HG02798 (cell line): ENCODE measurements around the gene MED22.
A peak's percentile ranks its signal among the peaks of the same experiment; 100 is the strongest.
"Not testable (repeated sequence)": the region's sequence is repeated elsewhere in the genome, so short reads cannot be mapped to it uniquely, and the experiment has no call there.

Experiments used
- ATAC-seq: cut with Tn5 transposase; IDR thresholded peaks from one replicate; pipeline ENCODE4 v1.9.1; 2021; ENCODE audit warnings: mild to moderate bottlenecking; ENCODE audit not compliant: unreplicated experiment, poor library complexity

Gene MED22

DNA sequence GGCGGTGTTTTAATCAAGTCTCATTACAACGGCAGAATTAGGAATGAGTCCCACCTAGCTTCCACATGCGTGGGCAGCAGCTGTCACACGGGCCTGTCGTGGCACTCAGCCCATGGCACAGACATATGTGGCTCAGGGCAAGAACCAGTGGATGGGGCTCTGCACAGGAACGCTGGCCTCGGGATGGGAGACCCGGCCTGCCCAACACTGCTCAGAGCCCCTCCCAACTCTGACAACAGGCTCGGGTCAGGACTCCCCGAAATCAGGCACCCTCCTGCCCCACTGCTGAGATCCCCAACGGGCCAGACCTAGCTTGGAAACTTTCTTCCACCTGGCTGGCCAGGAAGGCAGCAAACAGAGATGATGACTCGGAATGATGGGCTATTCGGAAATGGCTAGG lies 7.0 kb downstream of the MED22 start:
- ATAC-seq = no peak

DNA sequence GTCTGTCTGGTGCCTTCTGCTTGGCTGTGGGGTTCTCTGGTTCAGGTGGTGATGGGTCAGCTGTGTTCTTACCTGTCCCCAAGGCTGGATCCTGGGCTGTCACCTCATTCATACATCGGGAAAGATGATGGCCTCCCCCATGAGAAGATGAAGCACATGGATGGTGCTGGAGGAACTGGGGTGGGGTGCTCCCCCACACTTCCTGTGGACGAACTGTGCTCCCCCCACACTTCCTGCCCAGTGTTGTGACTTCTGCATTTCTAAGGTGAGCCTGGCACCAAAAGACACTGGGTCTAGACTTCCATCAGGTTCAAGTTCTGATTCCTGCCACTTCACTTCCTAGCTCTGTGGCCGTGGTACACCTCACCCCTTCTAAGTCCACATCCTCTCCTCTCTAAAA lies 7.7 kb downstream of the MED22 start:
- ATAC-seq = no peak

DNA sequence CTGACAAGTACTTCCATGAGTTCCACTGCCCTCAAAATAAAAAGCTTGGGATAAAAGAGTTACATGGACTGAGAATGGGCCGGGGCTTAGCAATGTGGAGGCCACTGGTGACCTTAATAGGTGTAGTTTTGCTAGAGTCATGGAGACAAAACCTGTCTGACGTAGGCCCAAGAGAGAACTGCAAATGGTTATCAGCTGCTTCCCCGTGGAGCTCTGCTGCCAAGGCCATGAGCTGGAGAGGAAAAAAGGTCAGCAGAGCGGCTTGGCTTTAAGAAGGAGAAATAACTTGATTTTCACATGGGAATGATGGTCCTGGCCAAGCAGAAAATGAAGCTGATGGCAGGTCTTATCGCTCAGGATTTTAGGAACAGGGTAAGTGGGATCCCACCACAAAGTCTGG lies 8.3 kb downstream of the MED22 start:
- ATAC-seq = no peak

DNA sequence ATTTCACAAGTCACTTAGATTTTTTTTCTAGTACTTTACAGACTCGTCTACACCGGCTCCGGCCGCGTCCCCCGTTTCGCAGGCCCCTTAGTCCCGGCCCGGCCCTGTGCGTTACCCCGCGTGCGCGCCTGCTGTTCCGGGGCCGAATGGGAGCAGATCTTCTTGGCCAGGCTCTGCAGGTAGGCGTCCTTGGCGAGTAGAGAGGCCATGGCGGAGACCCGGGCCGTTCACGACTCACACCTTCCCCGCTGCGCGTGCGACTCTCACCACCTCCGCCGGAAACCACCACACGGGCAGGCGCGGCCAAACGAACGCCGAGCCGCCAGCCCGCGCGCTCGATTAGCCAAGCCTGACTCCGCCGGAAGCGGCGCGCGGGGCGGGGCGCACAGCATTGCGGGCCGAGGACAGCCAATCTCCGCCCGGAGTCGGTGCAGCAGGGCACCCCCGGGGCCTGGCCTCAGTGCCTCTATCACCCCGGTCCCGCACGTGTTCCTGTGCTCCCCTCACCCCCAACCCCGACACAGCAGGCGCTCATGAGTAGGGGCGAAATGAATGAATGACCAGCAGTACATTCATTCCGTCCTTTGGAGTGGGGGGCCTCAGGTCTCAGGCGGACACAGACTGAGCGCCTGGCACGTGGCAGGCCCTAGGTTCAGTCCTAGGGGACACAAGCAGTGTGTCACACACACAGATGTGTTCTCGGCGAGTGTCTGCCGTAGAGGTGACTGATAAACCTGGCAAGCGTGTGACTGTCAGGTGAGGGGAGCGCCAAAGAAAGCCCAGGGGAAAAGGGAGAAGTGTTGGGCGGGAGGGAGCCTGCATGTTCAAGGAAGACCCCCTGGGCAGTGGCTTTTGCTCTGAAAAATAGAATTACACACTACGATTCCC lies 11.8 kb downstream of the MED22 start, which contains the start of gene SURF6:
Gene SURF6, minus strand, starts transcription at position 265 of the 888 bp plus-strand sequence. Its CDS starts 56 bp downstream, at position 209.
- peak; percentile 88 for ATAC-seq

DNA sequence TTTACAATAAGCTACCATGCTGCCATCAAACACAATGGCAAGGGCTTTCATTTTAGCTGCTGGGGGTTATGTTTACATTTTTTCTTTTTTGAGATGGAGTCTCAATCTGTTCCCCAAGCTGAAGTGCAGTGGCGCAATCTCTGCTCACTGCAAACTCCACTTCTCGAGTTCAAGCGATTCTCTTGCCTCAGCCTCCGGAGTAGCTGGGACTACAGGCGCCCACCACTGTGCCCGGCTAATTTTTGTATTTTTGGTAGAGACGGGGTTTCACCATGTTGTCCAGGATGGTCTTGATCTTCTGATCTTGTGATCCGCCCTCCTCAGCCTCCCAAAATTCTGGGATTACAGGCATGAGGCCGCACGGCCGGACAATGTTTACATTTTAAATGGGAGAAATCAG lies 13.0 kb downstream of the MED22 start:
- not testable (repeated sequence) for ATAC-seq

DNA sequence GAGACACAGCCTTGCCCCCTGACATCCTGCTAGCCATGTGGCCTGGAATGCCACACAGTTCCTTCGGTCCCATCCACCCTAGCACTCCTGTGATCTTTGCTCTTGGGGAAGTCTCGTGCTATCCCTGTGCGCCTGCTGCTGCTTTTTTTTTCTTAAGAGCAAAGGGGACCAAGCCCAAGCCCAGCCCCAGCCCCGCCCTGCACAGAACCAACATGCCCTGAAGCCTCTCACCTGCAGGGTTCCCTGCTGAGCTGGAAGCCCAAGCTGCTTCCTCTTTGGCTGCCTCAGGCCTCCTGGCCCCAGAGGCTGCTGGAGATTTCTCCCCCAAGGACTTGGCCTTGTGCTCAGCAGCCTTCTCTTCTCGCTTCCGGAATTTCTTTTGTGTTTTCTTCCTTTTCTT lies 13.8 kb downstream of the MED22 start:
- no peak for ATAC-seq

DNA sequence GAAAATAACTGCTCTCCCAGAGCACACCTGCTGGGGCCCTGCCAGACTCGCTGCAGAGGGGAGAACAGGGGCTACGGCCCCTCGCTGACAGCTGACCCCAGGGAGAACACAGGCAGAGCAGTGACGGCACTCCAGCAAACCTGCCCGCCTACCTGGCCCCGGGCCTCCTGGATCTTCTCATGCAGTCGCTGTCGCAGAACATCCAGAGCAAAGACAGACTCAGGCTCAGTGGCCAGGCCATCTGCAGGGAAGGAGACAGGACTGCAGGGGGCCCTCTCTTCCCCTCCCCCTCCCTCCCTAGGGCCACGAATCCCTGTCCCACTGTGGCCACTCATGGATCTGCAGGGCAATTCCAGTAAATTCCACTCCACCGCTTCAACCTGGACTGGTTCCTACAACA lies 14.4 kb downstream of the MED22 start:
- ATAC-seq = no peak

DNA sequence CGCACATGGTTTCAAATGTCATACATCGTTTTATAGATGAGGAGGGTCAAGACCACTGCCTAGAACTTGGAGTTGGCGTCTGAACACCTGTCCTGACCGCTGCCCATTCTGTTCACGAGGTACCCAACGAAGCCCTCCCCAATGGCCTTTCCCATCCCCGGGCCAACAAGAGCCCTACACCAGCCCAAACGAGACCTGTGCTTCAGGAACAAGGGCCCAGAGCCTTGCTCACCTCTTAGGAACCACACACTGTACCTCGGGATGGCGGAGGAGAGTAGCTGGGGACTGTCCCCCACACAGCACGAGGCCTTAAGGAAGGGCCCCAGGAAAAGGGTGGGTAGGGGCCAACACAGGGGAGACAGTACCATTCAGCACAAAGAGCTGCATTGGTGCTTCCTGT lies 14.9 kb downstream of the MED22 start:
- ATAC-seq = no peak

DNA sequence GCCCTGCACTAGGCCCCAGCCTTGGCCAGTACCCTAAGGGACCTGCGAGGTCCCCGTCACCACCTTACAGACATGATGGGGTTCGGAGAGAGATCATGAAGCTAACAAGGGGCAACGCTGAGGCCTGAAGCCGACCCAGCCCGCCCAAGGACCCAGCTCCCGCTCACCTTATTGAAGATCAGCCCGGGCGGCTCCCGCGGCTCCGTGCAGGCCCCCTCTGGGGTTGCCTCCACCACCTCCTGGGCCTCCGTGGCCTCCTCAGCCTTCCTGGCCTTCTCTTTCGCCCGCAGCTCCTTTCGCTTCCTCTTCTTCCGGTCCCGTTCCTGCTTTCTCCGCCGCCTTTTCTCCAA lies 15.6 kb downstream of the MED22 start:
- no peak for ATAC-seq

DNA sequence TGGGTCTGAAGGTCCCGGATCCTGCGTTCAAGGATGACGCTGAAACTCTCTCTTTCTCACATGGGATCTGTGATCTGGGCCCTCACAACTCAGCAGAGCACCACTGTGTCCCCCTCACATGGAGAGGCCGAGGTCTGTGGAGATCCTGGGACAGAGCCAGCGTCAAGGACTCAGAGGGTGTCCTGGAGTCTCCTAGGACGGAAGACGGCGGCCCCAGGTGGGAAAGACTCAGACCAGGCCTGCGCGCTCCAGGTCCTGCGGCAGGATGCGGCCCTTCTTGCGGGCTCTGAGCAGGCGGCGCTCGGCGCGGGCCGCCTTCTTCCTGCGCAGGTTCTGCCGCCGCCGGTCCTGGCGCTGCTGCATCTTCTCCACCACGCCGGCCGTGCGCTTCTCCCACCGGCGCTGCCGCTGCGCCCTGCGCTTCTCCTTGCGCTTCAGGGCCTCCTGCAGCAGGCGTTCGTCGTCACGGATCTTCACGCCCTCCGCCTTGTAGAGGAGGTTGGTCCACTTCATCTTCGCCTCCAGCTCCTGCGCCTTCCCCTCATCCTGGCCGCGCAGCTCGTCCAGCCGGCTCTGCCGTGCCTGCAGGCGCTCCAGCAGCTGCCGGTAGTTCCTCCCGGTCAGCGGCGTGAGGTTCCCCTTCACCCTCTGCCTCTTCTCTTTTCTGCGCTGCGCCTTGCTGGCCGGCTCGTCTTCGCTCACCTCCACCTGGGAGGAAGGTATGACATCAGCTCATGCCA lies 16.1 kb downstream of the MED22 start:
- no peak for ATAC-seq

DNA sequence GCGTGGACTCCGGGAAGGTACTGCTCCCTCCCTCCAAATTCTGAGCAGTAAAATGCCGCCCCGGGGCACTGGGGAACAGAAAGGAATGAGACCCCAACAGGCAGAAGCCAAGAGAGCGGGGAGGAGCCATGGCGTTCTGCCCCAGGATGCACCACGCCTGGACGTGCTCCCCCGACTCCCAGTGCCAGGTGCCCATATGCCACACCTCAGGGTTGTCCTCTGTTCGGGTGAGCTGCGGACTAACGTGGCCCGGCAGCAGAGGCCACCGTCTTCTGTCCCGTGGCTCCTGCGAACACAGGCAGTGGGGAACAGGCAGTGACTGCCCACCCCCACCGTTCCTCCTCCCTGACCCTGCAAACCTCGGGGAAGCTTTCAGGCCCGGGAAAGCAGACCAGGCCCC lies 16.7 kb downstream of the MED22 start:
- ATAC-seq = no peak

DNA sequence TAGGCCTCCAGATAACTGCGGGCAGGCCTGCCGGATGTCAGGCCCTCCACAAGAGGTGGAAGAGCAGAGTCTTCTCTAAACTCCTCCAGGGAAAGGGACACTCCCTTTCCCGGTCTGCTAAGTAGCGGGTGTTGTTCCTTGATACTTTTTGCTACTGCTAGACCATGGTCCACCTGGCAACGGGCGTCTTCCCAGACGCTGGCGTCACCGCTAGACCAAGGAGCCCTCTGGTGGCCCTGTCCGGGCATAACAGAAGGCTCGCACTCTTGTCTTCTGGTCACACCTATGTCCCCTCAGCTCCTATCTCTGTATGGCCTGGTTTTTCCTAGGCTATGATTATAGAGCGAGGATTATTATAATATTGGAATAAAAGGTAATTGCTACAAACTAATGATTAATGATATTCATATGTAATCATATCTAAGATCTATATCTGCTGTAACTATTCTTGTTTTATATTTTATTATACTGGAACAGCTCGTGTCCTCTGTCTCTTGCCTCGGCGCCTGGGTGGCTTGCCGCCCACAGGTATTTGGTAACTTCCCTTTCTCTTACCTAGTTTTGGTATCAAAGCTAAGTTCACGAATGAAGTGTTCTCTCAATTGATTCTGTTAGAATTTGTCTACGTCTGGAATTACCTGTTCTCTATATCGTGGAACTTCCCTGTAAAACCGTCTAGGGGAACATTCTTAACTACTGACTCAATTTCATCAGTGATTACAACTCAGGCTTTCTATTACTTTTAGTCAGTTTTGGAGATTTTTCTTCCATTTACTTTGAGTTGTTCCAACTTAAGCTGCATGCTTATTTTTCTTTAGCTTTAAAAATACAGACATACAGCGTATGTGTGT lies 18.4 kb downstream of the MED22 start:
- not testable (repeated sequence) for ATAC-seq

DNA sequence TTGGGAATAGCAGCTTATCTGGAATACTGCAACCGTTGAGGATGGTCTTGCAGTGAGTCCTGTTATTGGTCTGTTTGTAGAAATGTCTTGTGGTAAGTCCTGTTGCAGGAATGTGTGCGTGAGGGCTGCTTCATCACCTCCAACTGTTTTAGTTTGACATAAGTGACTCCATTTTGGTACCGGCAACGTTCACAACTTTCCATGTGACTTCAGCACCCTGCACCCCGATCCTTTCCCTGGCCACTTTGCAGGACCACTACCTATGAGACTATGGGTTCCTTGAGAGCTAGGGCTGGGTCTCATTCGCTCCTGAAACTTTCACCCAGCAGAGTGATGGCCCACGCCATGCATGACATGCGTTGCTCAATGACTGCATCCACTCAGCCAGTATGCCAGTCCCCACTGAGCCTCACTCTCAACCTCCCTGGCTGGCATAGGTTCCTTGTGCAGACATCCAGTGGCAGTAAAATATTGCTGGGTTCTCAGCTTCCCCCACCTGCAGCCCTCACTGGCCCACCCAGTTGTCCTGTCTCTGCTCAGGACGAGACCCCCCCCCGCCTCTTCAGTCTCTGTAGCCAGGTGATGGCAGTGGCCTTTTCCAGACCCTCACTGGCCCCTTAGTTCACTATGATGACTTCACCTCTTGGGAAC lies 20.0 kb downstream of the MED22 start:
- ATAC-seq = no peak

DNA sequence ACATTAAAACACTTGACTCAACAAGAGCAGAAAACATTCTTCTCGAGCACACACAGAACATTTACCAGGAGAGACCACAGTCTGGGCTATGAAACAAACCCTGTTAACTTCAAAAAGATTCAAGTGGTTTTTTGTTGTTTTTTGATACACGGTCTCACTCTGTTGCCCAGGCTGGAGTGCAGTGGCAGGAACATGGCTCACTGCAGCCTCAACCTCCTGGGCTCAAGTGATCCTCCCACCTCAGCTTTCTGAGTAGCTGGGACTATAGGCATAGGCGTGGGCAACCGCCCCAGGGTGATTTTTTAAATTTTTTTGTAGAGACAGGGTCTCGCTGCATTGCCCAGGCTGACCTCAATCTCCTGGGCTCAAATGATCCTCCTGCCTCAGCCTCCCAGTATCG lies 20.9 kb downstream of the MED22 start:
- not testable (repeated sequence) for ATAC-seq

DNA sequence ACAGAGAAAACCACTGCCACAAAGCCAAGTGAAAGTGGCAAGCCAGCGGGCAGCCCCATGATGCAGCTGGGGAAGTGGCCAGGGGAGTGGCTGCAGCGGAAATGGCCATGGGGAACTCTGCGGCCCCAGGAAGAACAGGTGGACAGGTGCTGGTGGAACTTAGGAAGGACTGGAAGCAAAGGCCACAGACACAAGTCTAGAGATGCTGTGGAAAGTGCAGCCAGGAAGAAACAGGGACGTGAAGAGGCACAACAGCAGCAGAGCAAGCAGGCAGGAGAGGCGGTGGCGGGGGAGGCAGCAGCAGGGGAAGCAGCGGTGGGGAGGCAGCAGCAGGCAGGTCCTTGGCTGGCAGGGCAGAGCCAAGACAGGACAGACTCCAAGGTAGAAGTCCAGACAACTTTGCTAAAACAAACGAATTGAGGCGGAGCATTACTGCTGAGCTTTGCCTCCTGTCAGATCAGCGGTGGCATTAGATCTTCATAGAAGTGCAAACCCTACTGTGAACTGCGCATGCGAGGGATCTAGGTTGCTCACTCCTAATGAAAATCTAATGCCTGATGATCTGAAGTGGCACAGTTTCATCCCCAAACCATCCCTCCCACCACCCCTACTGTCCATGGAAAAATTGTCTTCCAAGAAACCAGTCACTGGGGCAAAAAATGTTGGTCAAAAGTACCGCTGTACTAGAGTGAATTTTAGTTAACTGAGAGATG lies 23.8 kb downstream of the MED22 start:
- ATAC-seq = no peak

DNA sequence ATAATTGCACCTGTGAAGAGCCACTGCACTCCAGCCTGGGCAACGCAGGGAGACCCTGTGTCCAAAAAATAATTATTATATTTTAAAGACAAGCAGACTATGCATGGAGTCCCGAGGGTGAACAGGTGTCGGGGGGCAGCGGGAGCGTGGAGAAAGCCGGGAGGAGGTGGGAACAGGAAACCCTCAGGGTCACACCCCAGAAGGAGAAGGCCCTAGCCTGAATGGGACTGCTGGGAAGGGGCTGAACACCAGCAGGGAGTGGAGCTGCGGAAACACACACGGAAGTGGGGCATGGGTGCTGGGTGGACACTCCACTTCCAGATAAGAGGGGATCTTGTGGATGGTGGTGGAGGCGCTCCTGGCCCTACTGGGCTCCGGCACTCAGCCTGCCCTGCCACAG lies 24.7 kb downstream of the MED22 start:
- ATAC-seq = no peak

DNA sequence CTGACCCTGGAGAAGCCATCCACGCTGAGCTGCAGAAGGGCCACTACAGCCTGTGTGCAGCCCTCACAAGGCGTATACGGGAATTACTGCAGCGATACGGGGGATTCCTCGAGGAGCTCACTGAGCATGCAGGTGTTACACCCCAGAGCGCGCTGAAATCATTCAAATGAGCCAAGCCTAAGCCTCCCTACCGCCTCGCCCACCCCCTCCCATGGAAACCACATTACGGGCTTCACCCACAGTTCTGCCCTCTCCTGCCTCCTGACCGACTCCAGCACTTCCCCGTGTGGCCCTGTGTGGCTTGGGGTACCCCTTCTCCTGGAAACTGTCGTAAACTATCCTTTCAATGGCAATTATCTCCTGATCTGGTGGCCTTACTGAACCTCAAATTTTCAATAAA lies 25.2 kb downstream of the MED22 start:
- no peak for ATAC-seq

DNA sequence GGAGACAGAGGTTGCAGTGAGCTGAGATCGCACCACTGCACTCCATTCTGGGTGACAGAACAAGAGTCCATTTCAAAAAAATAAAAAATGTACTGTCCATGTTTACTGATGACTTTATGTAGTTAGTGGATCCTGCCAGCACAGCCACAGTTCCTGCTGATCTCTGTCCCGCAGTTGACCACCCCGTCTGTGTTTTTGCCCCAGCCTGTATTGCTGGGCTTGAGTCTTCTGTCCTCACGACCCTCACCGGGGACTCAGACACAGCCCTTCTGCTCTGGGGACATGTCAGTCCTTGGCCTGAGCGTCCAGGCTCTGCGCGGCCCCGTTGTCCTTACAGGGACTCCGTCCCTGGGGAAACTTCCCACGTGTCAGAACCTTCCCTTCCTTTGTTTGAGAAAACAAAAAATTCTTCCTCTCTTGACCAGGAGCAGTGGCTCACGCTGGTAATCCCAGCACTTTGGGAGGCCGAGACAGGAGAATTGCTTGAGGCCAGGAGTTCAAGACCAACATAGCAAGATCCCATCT lies 26.5 kb downstream of the MED22 start:
- ATAC-seq = no peak

DNA sequence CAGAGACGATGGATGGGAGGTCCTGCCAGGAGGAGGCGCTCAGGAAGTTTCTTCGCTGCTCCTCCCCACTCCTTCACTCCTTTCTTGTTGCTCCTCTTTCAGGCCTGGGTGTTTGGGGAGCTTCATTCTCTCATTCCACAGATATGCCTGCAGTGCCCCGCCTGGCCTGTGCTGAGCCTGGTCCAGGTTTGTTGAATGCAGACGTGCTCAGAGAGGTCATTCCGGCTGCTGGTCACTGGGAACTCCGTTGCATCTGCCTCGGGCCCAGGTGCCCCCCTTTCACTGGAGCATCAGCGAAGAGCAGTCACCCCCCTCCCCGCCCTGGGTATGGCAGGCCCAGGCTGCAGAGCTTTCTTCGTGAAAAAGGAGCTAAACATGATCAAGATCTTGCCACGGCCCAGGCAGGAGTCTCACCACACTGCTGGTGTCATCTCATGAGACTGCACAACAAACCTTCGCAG lies 27.5 kb downstream of the MED22 start:
- no peak for ATAC-seq
